Nephron progenitor cell (in vitro differentiated cells): ENCODE results near the gene SYAP1.
A peak's percentile ranks its signal among the peaks of the same experiment; 100 is the strongest.
"Not testable (repeated sequence)": the region's sequence is repeated elsewhere in the genome, so short reads cannot be mapped to it uniquely, and the experiment has no call there.

Experiments used
- DNase-seq: peaks from one replicate; pipeline ENCODE4 v3.0.0; 2021
- H3K27ac Mint-ChIP-seq: 2 replicates; pipeline ENCODE4 v1.8.0; 2021; ENCODE audit warnings: mild to moderate bottlenecking, moderate library complexity, mixed read lengths
- H3K27me3 Mint-ChIP-seq: 2 replicates; pipeline ENCODE4 v1.8.0; 2021; ENCODE audit warnings: mild to moderate bottlenecking, low read depth, mixed read lengths; ENCODE audit not compliant: poor library complexity
- H3K36me3 Mint-ChIP-seq: 2 replicates; pipeline ENCODE4 v1.8.0; 2021; ENCODE audit warnings: low read depth, mixed read lengths
- H3K4me1 Mint-ChIP-seq: 2 replicates; pipeline ENCODE4 v1.8.0; 2021; ENCODE audit warnings: mixed read lengths
- H3K4me3 Mint-ChIP-seq: 2 replicates; pipeline ENCODE4 v1.8.0; 2021; ENCODE audit warnings: mild to moderate bottlenecking, moderate library complexity, mixed read lengths
- H3K9me3 Mint-ChIP-seq: 2 replicates; pipeline ENCODE4 v1.8.0; 2021; ENCODE audit warnings: mild to moderate bottlenecking, moderate library complexity, mixed read lengths
- TF ChIP-seq, protein P1 (sequence below): fragments of 200-600 bp; sonication (generic); IDR thresholded peaks from 2 replicates; pipeline ENCODE4 v1.5.0; 2021; ENCODE audit warnings: antibody characterized with exemption

SYAP1 gene

DNA sequence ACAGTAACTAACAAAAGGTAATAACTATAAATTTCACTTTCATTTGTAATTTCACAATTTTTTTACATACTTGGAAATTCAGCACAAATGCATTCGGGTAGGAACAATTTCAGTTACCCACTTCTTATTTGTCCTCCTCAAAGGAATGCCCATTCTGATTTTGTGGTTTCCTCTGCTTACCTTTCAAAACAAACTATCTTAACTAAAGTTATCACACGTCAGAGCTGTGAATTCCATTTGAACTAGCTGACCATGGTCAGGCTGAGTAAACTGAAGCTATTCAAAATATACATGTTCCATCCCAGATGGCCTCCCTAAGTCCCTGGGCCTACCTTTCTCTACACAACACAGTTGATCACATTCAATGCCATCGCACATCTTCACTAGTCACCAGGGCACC lies 11.4 kb upstream of the SYAP1 start:
- no peaks in the 10 kb centered on the region for H3K9me3 Mint-ChIP-seq

DNA sequence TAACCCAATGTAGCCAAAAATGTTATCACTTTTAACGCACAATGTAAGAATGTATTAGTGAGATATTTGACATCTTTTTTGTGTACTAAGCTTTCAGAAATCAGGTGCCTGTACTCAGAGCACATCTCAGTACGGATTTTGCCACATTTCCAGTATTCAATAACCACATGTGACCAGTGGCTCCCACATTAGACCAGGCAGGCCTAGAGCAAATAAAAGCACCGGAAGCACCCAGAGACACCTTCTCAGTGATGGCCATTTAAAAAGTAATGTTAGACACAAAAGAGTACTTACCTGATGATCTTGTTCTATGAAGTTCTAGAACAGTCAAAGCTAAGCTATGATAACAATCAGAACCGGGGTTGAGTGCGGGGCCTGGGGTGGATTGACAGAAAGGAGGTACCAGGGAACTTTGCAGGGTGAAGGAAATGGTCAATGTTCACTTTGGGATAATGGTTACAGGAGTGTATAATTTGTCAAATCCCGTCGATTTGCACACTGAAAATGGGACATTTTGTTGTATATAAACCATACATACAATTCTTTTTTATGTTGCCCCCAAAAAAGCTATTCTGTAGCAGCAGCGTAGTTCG lies 8.1 kb upstream of the SYAP1 start:
- no peaks in the 10 kb centered on the region for H3K9me3 Mint-ChIP-seq
- H3K27ac Mint-ChIP-seq: peak overlapping the region; percentile 94
- DNase-seq: no peak
- H3K36me3 Mint-ChIP-seq: peaks cover 29% of the 10 kb centered on the region
- peaks cover 3% of the 10 kb centered on the region for H3K27me3 Mint-ChIP-seq
- TF ChIP-seq, protein P1, sequence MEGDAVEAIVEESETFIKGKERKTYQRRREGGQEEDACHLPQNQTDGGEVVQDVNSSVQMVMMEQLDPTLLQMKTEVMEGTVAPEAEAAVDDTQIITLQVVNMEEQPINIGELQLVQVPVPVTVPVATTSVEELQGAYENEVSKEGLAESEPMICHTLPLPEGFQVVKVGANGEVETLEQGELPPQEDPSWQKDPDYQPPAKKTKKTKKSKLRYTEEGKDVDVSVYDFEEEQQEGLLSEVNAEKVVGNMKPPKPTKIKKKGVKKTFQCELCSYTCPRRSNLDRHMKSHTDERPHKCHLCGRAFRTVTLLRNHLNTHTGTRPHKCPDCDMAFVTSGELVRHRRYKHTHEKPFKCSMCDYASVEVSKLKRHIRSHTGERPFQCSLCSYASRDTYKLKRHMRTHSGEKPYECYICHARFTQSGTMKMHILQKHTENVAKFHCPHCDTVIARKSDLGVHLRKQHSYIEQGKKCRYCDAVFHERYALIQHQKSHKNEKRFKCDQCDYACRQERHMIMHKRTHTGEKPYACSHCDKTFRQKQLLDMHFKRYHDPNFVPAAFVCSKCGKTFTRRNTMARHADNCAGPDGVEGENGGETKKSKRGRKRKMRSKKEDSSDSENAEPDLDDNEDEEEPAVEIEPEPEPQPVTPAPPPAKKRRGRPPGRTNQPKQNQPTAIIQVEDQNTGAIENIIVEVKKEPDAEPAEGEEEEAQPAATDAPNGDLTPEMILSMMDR: no peak
- peak overlapping the region; percentile 93 for H3K4me3 Mint-ChIP-seq
- H3K4me1 Mint-ChIP-seq: peaks cover 31% of the 10 kb centered on the region

More for the DNA sequence above, 11.4 kb upstream of the SYAP1 start:
- DNase-seq: no peak
- Mint-ChIP-seq H3K36me3 (peaks cover 53% of the 10 kb centered on the region), H3K27ac (no peak overlapping the region), H3K27me3 (no peaks in the 10 kb centered on the region), H3K4me1 (peaks cover 26% of the 10 kb centered on the region), H3K4me3 (no peak overlapping the region)
- TF ChIP-seq, protein P1: no peak

DNA sequence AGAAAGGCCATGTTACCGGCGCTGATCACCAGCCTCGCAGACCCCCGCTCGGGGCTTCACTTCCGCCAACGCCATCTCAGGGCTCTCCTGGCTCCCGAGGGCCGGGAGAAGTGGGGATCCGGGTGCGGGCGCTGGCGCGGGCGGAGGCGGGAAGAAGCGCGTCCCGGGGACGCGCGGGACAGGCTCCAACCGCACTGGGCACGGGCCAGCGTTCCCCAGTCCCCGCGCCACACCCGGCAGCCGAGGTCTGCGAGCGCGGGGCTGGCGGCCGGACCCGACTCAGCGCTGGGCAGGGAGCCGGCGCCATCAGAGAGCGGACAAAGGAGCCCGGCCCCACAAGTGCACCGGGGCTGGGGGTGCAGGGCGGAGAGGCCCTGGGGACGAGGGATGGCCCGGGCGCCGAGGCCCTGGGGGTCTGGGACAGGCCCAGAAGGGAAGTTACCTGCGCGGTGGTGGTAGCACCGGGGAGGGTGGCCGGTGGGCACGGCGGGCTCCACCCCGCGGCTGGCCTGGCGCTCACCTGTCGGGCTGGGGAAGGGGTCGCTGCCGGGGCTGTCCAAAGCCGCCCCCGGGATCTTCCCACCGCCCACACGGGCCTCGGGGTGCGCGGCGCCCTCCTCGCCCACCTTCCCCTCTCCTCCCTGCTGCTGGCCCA lies 7.4 kb upstream of the SYAP1 start:
- Mint-ChIP-seq H3K27me3 (peaks cover 5% of the 10 kb centered on the region), H3K4me3 (peak overlapping the region; percentile 93), H3K36me3 (peaks cover 27% of the 10 kb centered on the region), H3K27ac (peak overlapping the region; percentile 94), H3K9me3 (no peaks in the 10 kb centered on the region), H3K4me1 (peaks cover 31% of the 10 kb centered on the region)
- peak; percentile 66 for DNase-seq
- TF ChIP-seq, protein P1: no peak

DNA sequence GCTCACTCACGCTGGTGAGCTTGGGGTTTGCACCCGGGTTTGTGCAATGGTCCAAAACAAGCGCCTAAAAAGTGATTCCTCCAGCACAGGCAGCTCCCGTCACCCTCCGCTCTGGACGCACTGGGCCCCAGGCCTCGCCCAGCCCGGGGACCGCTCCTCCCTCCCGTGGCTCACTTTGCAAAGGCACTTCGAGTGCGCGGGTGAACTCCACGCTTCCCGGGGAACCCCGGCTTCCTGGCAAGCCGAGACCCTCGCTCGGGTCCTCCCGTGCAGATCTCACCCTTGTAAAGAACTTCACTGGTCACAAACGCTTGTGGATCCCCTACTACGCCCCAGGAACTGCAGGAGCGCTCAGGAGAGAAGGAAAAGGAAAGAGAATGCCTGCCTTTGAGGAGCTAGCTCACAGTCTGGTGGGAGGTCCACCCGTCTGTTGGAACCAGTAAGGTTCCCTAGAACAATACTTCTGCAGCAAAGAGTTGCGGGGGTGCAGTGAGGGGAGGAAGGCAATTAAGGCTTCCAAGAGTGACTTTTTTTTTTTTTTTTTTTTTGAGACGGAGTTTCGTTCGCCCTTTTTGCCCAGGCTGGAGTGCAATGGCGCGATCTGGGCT lies 6.8 kb upstream of the SYAP1 start, which contains the start of gene CTPS2:
Gene CTPS2, minus strand, starts transcription at position 122 of the 608 bp plus-strand sequence. CDS start 9,767 bp downstream, outside the sequence.
- Mint-ChIP-seq H3K27ac (peak within 1 kb of the TSS; percentile 94), H3K27me3 (peaks cover 5% of the 10 kb centered on the region), H3K9me3 (no peaks in the 10 kb centered on the region), H3K4me3 (peak within 1 kb of the TSS; percentile 93), H3K36me3 (peaks cover 21% of the 10 kb centered on the region), H3K4me1 (peaks cover 31% of the 10 kb centered on the region)
- TF ChIP-seq, protein P1: no peak
- peak; percentile 69 for DNase-seq

DNA sequence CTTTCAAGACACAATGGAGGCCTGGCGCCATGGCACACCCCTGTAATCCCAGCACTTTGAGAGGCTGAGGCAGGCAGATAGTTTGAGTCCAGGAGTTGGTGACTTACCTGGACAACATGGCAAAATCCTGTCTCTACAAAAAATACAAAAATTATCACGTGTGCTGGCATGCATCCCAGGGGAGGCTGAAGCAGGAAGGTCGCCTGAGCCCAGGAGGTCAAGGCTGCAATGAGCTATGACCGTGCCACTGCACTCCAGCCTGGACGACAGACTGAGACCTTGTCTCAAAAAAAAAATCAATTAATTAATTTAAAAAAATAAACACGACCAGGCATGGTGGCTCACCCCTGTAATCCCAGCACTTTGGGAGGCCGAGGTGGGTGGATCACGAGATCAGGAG lies 4.9 kb upstream of the SYAP1 start:
- H3K9me3 Mint-ChIP-seq: no peaks in the 10 kb centered on the region

DNA sequence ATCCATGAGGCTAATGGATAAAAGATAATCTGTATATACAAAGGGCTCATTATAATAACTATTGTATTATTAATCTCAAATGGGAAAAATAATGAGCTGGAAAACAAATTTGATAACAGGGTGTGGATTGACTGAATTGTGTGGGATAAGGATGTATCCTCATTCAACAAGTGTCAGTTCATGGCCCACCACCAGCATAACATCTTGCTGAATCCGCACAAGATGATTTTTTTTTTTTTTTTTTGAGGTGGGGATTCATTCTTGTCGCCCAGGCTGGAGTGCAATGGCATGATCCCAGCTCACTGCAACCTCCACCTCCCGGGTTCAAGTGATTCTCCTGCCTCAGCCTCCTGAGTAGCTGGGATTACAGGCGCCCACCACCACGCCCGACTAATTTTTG lies 3.8 kb upstream of the SYAP1 start:
- peaks cover 43% of the 10 kb centered on the region for H3K4me1 Mint-ChIP-seq
- H3K4me3 Mint-ChIP-seq, H3K9me3 Mint-ChIP-seq, H3K27me3 Mint-ChIP-seq, H3K27ac Mint-ChIP-seq, DNase-seq, H3K36me3 Mint-ChIP-seq: not testable (repeated sequence)

More for the DNA sequence above, 4.9 kb upstream of the SYAP1 start:
- peak overlapping the region; percentile 29 for H3K4me3 Mint-ChIP-seq
- H3K27me3 Mint-ChIP-seq: peaks cover 5% of the 10 kb centered on the region
- no peak overlapping the region for H3K27ac Mint-ChIP-seq
- DNase-seq: no peak
- peaks cover 43% of the 10 kb centered on the region for H3K4me1 Mint-ChIP-seq
- peaks cover 10% of the 10 kb centered on the region for H3K36me3 Mint-ChIP-seq
- TF ChIP-seq, protein P1: no peak

DNA sequence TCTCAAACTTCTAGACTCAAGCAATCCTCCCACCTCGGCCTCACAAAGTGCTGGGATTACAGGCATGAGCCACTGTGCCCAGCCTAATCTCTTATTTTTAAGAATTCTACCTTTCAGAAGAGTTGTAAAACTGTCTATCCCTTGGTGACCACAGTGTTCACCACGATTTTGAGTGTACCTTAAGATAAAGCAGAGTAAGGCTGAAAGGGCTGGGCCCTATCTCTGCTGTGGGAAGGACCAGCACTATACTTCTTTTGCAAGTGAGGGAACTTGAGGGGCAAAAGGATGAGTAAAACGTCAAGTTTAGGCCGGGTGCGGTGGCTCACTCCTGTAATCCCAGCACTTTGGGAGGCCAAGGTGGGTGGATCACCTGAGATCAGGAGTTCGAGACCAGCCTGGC lies 3.0 kb upstream of the SYAP1 start:
- not testable (repeated sequence) for H3K4me3 Mint-ChIP-seq, H3K9me3 Mint-ChIP-seq, DNase-seq, H3K27me3 Mint-ChIP-seq, H3K36me3 Mint-ChIP-seq
- Mint-ChIP-seq H3K27ac (peak overlapping the region; percentile 29), H3K4me1 (peaks cover 43% of the 10 kb centered on the region)
